GM18499 (cell line): ENCODE measurements around the gene COL4A6.

Experiments
- ATAC-seq: cut with Tn5 transposase; IDR thresholded peaks from one replicate; pipeline ENCODE4 v1.9.1; 2021; ENCODE audit warnings: moderate number of reproducible peaks; ENCODE audit not compliant: insufficient read depth, unreplicated experiment

Gene COL4A6

DNA sequence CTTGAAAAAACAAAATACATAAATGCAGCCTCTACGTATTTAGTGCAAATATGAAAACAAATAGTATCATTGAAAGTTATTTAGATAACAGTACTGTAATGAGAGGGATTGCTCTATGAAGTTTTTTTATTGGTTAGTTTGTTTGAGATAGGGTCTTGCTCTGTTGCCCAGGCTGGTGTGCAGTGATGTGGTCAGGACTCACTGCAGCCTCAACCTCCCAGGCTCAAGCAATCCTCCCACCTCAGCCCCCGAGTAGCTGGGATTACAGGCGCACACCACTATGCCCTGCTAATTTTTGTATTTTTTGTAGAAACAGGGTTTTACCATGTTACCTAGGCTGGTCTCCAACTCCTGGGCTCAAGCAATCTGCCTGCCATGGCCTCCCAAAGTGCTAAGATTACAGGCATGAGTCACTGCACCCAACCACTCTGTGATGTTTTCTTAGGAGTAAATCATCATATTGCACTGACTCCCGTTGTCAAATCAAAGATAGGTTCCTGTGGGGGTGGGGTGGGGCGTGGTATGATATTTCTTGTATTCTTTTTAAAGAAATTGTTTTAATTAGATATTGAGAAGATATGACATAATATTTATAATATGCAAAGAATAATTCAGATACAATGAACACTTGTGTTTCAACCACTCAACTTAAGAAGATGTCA lies 270.9 kb downstream of the COL4A6 start:
- ATAC-seq = no peak

DNA sequence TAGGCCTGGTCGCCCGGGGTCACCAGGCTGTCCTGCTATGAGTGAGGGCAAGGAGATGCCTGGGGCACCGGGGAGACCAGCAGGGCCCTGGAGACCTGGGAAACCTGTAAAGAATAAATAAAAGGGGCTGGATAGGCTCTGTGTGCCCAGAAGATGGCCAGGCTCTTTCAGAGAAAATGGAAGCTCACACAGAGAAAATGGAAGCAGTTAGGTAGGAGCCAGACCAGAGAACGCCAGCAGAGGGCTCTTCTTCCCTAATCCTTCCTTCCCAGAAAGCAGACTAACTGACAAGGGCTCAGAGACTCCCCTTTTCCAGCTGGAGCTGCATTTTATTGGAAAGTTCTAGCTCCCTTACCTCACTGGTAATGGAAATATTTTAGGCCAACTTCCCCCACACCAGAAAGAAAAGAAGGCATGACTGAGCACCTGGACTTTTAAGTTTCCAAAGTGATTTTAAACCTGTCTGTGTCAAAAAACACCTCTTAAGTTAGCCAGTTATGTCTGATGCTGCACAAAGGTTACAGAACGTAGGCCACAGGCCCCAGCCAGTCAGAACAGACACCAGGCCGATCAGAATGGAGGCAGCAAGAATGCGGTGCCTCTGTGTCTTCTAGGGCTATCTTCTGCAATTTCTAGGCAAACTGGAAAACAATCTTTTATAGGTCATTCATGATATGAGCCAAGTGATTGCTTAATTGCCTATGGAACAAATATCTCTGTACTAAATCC lies 272.7 kb downstream of the COL4A6 start:
- ATAC-seq = no peak

DNA sequence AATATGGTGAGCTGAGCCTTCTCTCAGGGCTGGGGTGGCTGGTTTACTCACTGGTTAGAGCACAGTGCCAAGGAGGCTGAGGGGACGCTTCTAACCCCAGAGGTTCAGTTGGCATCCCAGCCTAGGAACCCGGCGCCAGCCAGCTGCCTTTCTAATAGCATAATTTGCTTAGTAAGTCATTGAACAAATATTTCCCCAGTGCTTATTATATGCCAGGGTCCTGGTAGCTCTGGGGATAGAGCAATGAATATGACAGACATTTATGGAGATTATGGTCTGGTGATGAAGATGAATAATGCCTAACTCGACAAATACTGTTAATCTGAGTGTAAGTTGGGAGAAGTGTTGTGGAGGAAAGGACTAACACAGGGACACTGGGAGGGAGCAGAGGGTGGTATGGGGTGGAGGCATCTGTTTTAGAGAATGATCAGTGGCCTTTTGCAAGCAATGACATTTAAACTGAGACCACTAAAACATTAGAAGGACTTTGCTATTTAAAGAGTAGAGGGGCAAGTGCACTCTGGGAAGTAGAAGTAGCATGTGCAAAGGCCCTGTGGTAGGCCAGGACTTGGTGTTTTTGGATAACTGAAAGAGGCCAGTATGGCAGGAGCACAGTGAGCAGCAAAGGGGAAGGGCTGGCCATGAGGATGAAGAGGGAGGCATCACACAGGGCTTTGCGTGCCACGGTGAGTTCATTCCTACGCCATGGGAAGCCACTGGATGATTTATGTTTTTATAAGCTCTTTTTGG lies 274.7 kb downstream of the COL4A6 start:
- no peak for ATAC-seq

DNA sequence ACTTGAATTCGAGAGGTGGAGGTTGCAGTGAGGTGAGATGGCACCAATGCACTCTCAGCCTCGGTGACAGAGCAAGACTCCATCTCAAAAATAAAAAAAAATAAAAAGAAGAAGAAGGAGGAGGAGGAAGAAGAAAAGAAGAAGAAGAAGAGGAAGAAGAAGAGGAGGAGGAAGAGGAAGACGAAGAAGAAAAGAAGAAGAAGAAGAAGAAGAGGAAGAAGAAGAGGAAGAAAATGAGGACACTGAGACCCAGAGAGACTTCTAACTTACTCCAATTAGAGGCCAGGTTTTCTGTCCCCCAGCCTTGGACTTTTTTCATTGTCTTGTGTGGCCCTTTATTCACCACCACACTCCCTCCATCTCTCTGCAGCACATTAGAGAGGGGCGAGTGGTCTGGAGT lies 276.0 kb downstream of the COL4A6 start:
- no peak for ATAC-seq

DNA sequence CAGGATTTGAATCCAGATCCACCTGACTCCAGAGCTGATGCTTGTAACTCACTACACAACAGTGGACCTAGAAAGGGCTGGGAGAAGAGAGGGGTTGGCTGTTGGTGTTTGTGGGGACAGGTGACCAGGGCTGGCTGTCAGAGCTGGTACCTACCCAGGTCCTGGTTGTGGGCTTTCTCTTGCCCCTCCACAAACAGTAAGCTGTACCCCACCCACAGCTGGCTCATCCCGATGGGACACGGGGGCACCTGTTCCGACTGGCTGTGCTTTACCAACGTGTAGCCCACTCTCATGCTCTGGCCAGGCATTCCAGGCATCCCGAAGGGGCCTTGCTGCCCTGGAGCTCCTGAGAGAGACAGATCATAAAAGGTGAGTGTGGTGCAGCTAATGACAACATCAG lies 277.9 kb downstream of the COL4A6 start:
- no peak for ATAC-seq

DNA sequence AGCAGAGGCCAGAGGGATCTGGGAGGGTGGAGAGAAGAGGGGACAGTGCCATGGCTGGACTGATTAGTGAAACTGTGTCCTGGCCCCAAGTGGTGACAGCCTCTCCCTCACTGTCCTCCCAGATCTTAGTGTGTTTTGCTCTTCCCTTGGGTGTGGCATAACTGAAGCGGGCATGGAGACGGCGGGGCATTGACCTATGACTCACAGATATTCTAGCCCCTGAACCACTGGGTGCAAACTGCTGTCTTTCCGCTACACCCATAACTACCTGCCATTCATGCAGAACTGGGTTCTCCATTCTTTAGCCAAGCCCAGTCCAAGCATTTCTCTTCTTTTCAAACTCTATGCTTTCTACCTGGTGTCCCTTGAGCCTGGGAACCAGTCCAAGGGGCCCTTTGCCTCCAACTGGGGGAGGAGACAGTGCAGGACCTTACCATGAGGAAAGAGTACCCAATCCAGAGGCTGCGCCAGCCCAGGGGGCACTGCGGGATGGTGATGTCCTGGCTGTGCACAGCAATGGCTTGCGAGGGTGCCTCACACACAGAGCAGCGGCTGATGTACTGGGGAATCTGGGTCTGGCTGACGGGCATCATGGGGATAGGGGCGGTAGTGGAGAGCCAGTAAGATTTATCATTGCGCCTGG lies 279.1 kb downstream of the COL4A6 start:
- ATAC-seq = no peak

DNA sequence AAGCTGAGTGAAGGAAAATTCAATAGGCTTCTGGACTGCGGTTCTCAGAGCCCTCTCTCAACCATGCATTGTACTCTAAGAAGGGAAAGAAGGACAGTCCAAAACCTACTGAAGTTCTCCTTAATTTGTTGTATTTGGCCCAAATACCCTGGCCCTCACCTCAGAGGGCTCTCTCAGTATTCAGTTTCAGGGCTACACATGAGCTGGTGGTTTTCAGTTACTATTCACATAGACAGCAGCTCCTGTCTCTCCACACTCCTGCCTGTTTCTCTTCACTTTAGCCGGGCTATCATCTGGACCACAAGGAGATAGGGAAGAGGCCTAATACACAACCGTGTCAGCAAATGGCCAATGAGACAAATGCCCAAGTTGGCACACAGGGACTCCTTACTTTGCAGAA lies 280.6 kb downstream of the COL4A6 start:
- no peak for ATAC-seq

DNA sequence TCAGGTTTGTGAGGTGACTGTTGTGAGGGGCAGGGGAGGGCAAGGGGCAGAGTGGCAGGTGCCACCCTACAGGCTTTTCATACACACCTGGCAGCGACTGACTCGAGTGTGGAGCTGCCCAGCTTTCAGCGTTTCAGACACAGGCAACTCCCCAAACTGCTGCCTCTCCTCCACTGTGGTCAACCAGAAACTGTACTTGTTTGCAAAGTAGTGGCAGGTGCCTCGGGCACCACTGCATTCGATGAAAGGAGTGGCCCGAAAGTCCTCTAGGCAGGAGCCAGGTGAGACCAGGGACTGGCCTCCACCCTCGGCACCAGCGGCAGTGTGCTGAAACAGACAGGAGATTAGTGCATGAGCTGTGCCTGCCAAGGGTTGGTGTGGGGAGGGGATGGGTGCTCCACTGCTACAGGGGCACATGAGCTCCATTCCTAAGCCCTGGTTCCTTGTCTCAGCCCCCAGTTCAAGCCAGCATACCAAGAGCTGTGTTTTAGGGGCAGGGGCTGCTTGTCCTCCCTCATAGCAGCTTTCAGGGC lies 281.2 kb downstream of the COL4A6 start:
- no peak for ATAC-seq

DNA sequence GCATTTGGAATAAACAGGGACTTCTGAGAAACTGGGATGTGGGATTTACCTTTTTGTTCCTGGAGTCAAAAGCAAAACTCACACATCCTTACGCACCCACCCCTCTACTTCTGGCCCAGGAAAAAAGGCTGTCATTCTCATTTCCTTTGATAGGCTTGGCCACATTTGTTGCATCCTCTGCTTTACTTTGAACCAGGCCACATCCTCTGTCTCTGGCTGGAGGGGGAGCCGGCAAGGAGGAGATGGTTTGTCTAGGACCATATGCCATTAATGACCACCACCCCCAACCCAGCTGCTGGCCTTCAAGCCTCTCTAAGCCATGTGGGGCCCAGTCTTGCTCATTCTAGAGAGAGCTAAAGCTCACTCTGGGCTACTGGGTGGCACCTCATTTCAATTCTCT lies 282.1 kb downstream of the COL4A6 start:
- no peak for ATAC-seq

DNA sequence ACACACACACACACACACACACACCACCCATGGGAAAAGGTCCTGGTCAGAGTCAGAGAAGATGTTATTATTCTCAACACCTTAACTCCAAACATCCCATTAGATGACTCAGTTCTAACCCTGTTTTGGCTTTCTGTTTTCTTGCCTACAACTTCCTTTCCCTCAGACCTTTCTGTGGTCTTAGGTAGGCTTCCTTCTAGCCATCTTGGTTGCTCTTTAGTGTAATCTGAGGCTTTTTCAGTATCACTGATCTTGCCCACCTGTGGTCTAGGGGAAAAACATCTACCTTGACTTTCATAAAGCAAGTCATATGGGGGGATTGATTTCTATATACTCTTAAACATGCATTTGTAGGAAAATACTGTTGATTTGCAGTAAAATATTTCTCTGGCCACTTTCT lies 289.7 kb downstream of the COL4A6 start:
- ATAC-seq = peak; percentile 88

DNA sequence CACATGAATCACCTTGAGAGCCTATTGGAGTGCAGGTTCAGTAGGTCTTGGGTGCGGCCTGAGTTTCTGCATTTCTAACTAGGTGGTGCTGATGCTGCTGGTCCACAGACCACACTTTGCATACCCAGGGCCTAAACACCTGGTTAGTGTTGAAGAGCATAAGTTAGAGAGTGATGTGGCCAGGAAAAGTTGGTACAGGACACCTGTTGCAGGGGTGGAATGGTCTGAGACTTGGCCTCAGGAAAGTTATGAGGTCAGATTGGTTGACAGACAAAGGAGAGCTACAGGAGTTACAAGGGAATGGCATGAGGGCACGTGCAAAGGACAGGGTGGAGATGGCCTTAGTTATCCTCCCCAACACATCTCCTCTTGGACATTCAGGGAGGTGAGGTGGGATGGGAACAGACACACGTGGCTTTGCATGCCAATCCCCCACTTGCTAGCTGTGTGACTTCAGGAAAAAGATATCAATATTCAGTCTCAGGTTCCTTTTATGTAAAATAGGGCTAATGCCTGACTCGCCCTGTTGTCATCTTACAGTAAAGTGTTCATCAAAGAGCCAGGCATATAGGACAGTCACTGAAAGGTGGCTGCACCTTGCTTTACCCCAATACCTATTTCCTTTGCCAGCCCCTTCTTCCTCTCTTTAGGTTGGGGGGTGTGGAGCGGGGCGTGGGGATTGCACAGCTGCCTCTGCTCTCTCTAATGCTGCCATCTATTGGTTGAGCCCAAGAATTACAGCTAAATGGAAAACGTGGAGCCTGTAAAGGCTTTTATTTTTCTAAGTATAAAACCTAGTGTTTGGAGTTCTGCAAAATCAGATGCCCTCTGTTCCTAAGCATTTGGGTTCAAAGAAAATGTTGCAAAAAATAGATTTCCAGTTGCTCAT lies 299.2 kb downstream of the COL4A6 start:
- no peak for ATAC-seq

DNA sequence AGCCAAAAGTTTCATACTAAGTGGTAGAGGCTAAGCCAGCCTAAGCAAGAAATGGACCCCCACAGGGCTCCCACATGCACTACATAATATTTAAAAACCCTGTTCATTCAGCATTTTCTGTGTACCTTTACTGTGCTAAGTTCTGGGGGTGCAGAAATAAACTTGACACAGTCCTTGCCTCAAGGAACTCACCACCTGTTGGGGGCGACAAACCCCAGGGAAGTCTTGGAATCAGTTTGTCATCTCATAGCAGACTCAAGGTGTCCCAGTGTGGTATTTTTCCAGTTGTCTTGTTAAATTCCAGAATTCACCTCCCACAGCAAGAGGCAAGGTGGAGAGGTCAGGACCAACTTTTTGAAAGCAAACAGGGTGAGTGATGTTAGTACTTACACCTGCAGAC lies 303.5 kb downstream of the COL4A6 start:
- no peak for ATAC-seq

DNA sequence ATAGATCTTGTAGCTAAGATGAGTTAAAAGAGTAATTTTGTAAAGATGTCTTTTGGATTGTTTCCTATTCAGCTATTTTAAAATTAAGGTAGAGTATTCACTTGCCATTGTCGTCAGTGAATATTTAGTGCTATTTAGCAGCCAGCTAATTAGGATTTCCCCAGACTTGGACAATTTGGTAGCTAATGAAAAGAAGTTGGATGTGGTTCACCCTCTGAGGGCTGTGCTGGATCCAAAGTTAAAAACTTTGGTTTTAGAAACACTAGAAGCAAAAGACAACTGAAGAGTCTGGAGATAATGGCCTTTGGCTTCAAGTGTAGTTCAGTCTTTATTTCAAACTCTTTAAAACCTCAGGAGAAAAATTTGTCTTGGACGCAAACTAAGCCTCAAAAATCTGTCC lies 305.3 kb downstream of the COL4A6 start:
- no peak for ATAC-seq

DNA sequence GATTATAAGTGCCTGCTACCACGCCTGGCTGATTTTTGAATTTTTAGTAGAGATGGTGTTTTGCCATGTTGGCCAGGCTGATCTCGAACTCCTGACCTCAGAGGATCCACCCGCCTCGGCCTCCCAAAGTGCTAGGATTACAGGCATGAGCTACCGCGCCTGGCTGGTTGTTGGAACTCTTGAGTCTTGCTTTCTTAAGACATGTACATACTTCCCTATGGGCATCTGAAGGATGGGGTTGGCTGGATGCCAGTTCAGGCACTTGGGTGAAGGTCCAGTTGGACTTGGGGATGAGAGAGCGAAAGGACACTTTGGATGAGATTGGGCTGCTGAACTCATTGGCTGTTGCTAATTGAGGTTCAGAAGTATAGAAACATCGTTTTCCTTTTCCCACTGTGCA lies 306.2 kb downstream of the COL4A6 start:
- ATAC-seq = no peak

DNA sequence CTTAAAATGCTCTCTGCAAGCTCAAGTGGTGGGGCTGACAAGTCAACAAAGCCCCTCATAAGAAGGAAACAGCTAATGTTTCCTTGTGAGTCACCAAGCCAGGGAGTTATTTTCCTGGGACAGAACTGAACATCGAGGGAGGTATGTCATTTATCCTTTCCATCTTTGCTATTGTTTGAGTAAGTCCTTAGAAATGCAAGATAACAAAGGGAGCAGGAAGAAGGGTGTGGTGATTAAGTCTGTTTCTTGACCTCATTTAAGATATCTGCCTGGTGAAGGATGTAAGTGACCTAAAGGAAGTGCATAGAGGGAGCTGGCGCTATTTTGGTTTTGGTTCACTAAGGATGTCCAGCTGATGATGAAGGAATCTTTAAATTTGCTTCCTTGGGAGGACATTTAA lies 306.8 kb downstream of the COL4A6 start:
- ATAC-seq = no peak

DNA sequence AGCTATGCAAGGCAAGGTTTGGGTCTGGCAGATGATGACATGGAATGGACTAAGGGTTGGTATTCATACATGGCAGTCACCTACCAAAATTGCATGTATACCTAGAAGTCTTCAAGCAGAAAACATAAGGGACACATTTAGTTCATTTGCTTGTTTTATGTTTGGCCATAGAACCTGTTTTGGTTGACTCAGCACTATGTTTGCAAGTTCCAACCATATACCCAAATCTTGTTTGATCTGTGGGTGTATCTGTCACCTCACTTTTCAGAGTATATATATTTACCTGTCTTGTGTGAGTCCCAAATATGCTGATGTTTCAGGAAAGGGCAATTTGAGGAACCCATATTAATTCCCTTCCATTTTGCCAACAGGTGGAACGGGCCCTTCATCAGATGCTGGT lies 307.3 kb downstream of the COL4A6 start:
- ATAC-seq = no peak

DNA sequence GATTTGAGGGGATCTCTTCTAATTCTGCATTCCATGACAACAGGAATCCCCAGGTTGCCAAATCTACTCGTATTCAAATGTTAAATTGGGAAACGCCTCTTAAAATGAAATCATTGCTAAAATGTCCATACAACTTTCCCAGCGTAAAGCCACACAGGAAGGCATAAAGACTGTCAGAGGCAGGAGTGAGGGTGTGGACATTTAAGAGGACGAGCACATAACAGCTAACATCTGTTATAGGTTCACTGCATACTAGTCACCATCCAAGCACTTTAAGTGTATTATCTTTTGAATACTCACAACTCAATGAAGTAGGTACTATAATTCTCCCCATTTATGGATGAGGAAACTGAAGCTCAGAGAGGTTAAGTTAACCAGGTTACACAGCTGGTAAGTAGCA lies 311.1 kb downstream of the COL4A6 start:
- no peak for ATAC-seq

DNA sequence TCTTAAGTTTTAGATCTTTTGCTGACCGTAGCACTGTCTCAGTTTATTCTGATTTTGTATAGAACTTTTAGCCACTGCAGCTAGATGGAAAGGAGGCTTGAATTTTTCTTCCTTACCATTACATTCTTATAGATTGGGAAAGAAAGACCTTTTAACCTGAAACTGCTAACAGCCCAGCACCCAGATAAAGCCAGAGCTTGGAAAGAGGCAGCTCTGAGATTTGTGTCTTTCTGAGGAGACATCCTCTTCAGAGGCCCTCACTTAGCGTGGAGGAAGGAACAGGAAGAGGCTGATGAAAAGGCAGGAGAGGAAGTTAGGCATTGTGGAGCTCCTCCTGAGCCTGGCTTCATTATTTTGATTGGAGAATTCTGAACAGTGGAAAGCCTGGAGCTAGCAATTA lies 311.6 kb downstream of the COL4A6 start:
- ATAC-seq = no peak

DNA sequence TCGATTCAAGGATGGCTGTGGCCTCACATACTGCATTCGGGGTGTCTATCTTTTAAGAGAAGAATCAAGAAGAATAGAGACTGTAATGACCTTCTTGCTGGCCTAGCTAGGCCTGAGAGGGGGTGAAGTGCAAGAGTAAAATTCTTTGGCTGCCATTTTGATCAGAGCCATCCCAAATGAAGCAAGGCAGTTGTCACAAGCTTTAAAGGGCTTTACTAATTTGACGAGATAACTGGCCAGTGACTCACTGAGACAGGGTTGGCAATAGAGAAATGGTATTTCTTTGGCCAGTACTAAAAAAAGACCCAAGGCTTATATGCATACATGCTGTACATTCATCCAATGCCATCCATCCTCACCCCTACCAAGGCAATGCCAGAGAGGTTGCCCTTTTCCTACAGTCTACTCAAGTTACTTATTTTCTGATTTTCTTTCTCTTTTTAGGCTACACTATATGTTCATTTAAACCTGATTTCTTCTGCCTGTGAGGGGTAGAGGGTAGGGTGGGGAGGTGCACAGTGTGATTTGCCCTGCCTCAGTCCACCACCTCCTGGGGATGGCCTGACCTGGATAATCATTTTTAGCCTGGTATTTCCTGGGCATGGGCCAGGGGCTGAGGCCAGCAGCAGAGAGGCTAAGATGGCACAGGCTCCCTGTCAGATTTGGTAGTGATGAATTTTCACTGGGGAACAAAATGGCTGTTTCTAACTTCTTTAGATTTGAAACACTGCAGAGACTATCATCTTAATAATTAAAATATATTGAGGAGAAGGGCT lies 314.4 kb downstream of the COL4A6 start:
- ATAC-seq = no peak
